Measurements from ENCODE around the gene BARX1. TPM values are rescaled to one million over a fixed set of nuclear protein-coding genes. Genes with fewer than 3 reads are reported as not detected.

The BARX1 gene, protein sequence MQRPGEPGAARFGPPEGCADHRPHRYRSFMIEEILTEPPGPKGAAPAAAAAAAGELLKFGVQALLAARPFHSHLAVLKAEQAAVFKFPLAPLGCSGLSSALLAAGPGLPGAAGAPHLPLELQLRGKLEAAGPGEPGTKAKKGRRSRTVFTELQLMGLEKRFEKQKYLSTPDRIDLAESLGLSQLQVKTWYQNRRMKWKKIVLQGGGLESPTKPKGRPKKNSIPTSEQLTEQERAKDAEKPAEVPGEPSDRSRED
- 0.31 TPM for polyA plus RNA-seq (2013, experiment 1 of 4)
- 0.48 TPM for polyA plus RNA-seq (2013, experiment 2 of 4)
- polyA plus RNA-seq (2013, experiment 3 of 4) = 0.64 TPM
- 0.69 TPM for polyA plus RNA-seq (2013, experiment 4 of 4)

DNA sequence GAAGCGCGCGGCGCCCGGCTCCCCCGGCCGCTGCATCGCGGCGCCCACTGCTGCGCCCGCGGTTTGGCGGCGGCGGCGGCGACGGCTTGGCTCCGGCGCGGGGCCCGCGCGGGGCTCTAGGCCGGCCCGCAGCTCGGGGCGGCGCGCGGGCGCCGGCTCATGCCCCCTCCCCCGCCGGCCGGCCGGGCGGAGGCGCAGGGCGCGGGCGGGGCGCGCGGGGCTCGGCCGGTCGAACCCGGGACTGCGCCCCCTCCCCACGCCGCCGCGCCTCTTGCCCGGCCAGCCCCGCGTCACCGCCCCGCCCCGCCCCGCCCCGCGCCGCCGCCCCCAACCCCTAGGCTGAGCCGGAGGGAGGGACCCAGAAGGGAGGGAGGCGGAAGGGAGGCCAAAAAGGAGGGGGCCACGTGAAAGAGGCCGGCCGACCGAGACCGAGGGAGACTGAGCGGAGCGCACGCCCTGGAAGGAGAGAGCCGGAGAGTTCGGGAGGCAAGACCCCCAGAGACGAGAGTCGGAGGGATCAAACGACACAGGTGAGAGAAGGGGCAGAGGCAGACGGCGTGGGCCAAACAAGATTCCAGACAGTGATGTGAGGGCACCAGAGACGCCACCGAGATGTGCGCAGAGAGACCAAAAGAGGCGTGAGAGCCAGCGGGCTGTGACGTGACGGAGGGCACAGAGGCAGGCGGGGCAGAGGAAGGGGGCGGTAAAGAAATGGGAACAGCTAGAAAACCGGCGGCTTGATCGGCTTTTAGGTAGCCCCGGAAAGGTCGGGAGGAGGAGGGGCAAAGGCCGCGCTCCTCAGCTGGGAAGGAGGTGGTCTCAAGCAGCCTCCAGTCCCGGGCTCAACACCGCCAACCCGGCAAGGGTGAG lies at the start of gene BARX1:
TSS of gene BARX1 (minus strand) at position 245 of the 870 bp plus-strand sequence. CDS start at position 36, 209 bp downstream.
- Histone ChIP-seq H3K27ac (ENCODE audit: insufficient read depth, low read depth, low read length, poor library complexity, severe bottlenecking) (no peak within 1 kb of the TSS), H3K27me3 (ENCODE audit: control insufficient read depth, insufficient read depth, low read length, poor library complexity, severe bottlenecking) (peaks cover 98% of the 10 kb centered on the region), H3K4me1 (ENCODE audit: control insufficient read depth, insufficient read depth, low read length) (peaks cover 20% of the 10 kb centered on the region), H3K36me3 (ENCODE audit: control insufficient read depth, insufficient read depth, low read length) (no peaks in the 10 kb centered on the region), H3K9me3 (ENCODE audit: control insufficient read depth, low read length) (no peaks in the 10 kb centered on the region), H3K4me3 (ENCODE audit: insufficient read depth, low read depth, low read length) (peak within 1 kb of the TSS; percentile 3)
- WGBS, 2 experiments = 1% methylated on average over 102 of the region's 102 CpGs

- Histone ChIP-seq H3K9me3 (ENCODE audit: control insufficient read depth, low read length) (no peaks in the 10 kb centered on the region), H3K27ac (ENCODE audit: insufficient read depth, low read depth, low read length, poor library complexity, severe bottlenecking) (no peak overlapping the region), H3K4me3 (ENCODE audit: insufficient read depth, low read depth, low read length) (no peak overlapping the region), H3K36me3 (ENCODE audit: control insufficient read depth, insufficient read depth, low read length) (no peaks in the 10 kb centered on the region), H3K27me3 (ENCODE audit: control insufficient read depth, insufficient read depth, low read length, poor library complexity, severe bottlenecking) (no peaks in the 10 kb centered on the region), H3K4me1 (ENCODE audit: control insufficient read depth, insufficient read depth, low read length) (no peaks in the 10 kb centered on the region)
- WGBS, 2 experiments = 28 to 30% methylated on average over 6 of the region's 6 CpGs
Observed at GRCh38 chr9:94002316-94003140, 47.4 kb upstream of the BARX1 start.

- no peaks in the 10 kb centered on the region for H3K9me3 ChIP-seq (ENCODE audit: control insufficient read depth, low read length)
- no peaks in the 10 kb centered on the region for H3K4me1 ChIP-seq (ENCODE audit: control insufficient read depth, insufficient read depth, low read length)
- no peak overlapping the region for H3K27ac ChIP-seq (ENCODE audit: insufficient read depth, low read depth, low read length, poor library complexity, severe bottlenecking)
- no peak overlapping the region for H3K4me3 ChIP-seq (ENCODE audit: insufficient read depth, low read depth, low read length)
- no peaks in the 10 kb centered on the region for H3K36me3 ChIP-seq (ENCODE audit: control insufficient read depth, insufficient read depth, low read length)
- no peaks in the 10 kb centered on the region for H3K27me3 ChIP-seq (ENCODE audit: control insufficient read depth, insufficient read depth, low read length, poor library complexity, severe bottlenecking)
Observed at GRCh38 chr9:93996863-93997262, 41.7 kb upstream of the BARX1 start.

GRCh38 chr9:93996367-93996766 lies 41.2 kb upstream of the BARX1 start:
- no peaks in the 10 kb centered on the region for H3K27me3 ChIP-seq (ENCODE audit: control insufficient read depth, insufficient read depth, low read length, poor library complexity, severe bottlenecking)
- H3K36me3 ChIP-seq (ENCODE audit: control insufficient read depth, insufficient read depth, low read length) = no peaks in the 10 kb centered on the region
- no peaks in the 10 kb centered on the region for H3K9me3 ChIP-seq (ENCODE audit: control insufficient read depth, low read length)
- WGBS, 2 experiments = 92 to 94% methylated on average over 3 of the region's 3 CpGs
- no peak overlapping the region for H3K4me3 ChIP-seq (ENCODE audit: insufficient read depth, low read depth, low read length)
- H3K4me1 ChIP-seq (ENCODE audit: control insufficient read depth, insufficient read depth, low read length) = no peaks in the 10 kb centered on the region
- no peak overlapping the region for H3K27ac ChIP-seq (ENCODE audit: insufficient read depth, low read depth, low read length, poor library complexity, severe bottlenecking)

GRCh38 chr9:93994545-93994944 lies 39.4 kb upstream of the BARX1 start:
- no CpG with 5 or more reads among the region's 1 CpG for WGBS, 2 experiments
- no peaks in the 10 kb centered on the region for H3K9me3 ChIP-seq (ENCODE audit: control insufficient read depth, low read length)

DNA sequence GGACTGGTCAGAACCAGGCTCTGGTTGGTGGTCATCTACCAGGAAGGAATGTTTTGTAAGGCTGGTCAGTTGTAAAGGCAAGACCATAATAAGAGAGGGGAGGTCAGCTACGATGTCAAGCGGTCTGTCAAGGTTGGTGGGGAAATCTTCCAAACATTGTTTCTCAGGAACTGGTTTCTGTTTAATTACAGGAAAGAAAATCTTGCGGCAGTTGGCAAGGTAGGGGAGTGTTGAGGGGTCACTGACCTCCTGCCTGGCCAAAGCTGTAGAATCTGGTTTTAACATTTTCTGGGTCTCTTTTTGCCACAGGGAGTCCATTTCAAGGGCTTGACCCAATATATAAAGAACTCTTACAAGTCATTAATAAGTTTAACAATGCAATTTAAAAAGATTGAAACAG lies 39.0 kb upstream of the BARX1 start:
- Histone ChIP-seq H3K27me3 (ENCODE audit: control insufficient read depth, insufficient read depth, low read length, poor library complexity, severe bottlenecking) (no peaks in the 10 kb centered on the region), H3K4me3 (ENCODE audit: insufficient read depth, low read depth, low read length) (no peak overlapping the region), H3K9me3 (ENCODE audit: control insufficient read depth, low read length) (no peaks in the 10 kb centered on the region), H3K27ac (ENCODE audit: insufficient read depth, low read depth, low read length, poor library complexity, severe bottlenecking) (no peak overlapping the region), H3K36me3 (ENCODE audit: control insufficient read depth, insufficient read depth, low read length) (no peaks in the 10 kb centered on the region), H3K4me1 (ENCODE audit: control insufficient read depth, insufficient read depth, low read length) (no peaks in the 10 kb centered on the region)
- 88 to 97% methylated on average over 3 of the region's 3 CpGs for WGBS, 2 experiments

More at GRCh38 chr9:93994545-93994944, 39.4 kb upstream of the BARX1 start:
- H3K27ac ChIP-seq (ENCODE audit: insufficient read depth, low read depth, low read length, poor library complexity, severe bottlenecking) = no peak overlapping the region
- H3K27me3 ChIP-seq (ENCODE audit: control insufficient read depth, insufficient read depth, low read length, poor library complexity, severe bottlenecking) = no peaks in the 10 kb centered on the region
- no peaks in the 10 kb centered on the region for H3K36me3 ChIP-seq (ENCODE audit: control insufficient read depth, insufficient read depth, low read length)
- no peaks in the 10 kb centered on the region for H3K4me1 ChIP-seq (ENCODE audit: control insufficient read depth, insufficient read depth, low read length)
- H3K4me3 ChIP-seq (ENCODE audit: insufficient read depth, low read depth, low read length) = no peak overlapping the region

DNA sequence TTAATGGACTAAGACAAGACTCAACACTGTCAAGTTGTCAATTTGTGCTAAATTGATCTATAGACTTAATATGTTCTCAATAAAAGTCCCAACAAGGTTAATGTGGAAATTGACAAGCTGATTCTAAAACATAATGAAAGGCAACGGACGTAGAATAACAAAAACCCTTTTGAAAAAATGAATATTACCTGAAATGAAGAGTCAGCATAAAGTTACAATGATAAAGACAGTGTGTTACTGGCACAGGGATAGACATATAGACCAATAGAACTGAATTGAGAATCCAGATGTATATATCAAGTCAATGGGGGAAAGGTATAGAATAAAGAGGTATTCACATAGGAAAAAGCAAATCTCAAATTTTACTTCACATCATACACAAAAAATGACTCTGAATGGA lies 37.7 kb upstream of the BARX1 start:
- no peaks in the 10 kb centered on the region for H3K27me3 ChIP-seq (ENCODE audit: control insufficient read depth, insufficient read depth, low read length, poor library complexity, severe bottlenecking)
- 96 to 100% methylated on average over 1 to 2 of the region's 2 CpGs for WGBS, 2 experiments

GRCh38 chr9:93990448-93990847 lies 35.3 kb upstream of the BARX1 start:
- H3K36me3 ChIP-seq (ENCODE audit: control insufficient read depth, insufficient read depth, low read length) = no peaks in the 10 kb centered on the region
- H3K27me3 ChIP-seq (ENCODE audit: control insufficient read depth, insufficient read depth, low read length, poor library complexity, severe bottlenecking) = no peaks in the 10 kb centered on the region
- no peak overlapping the region for H3K4me3 ChIP-seq (ENCODE audit: insufficient read depth, low read depth, low read length)
- no peaks in the 10 kb centered on the region for H3K9me3 ChIP-seq (ENCODE audit: control insufficient read depth, low read length)
- H3K4me1 ChIP-seq (ENCODE audit: control insufficient read depth, insufficient read depth, low read length) = no peaks in the 10 kb centered on the region
- H3K27ac ChIP-seq (ENCODE audit: insufficient read depth, low read depth, low read length, poor library complexity, severe bottlenecking) = no peak overlapping the region

More for the DNA sequence above, 37.7 kb upstream of the BARX1 start:
- Histone ChIP-seq H3K4me3 (ENCODE audit: insufficient read depth, low read depth, low read length) (no peak overlapping the region), H3K4me1 (ENCODE audit: control insufficient read depth, insufficient read depth, low read length) (no peaks in the 10 kb centered on the region), H3K9me3 (ENCODE audit: control insufficient read depth, low read length) (no peaks in the 10 kb centered on the region), H3K27ac (ENCODE audit: insufficient read depth, low read depth, low read length, poor library complexity, severe bottlenecking) (no peak overlapping the region), H3K36me3 (ENCODE audit: control insufficient read depth, insufficient read depth, low read length) (no peaks in the 10 kb centered on the region)

DNA sequence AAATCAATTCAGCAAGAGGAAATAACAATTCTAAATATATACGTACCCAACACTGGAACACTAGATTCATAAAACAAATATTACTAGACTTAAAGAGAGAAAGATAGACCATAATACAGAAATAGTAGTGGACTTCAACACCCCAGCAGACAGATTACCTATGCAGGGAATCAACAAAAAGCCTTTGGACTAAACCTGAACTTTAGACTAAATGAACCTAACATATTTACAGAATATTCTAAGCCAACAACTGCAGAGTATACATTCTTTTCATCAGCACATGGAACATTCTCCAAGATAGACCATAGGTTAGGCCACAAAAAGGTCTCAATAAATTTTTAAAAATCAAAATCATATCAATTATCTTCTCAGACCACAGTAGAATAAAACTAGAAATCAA lies 32.9 kb upstream of the BARX1 start:
- H3K36me3 ChIP-seq (ENCODE audit: control insufficient read depth, insufficient read depth, low read length) = no peaks in the 10 kb centered on the region
- no peak overlapping the region for H3K4me3 ChIP-seq (ENCODE audit: insufficient read depth, low read depth, low read length)
- H3K4me1 ChIP-seq (ENCODE audit: control insufficient read depth, insufficient read depth, low read length) = no peaks in the 10 kb centered on the region
- no peak overlapping the region for H3K27ac ChIP-seq (ENCODE audit: insufficient read depth, low read depth, low read length, poor library complexity, severe bottlenecking)
- 89% methylated on average over 1 of the region's 1 CpG; no CpG with 5 or more reads in 1 of the 2 experiments for WGBS, 2 experiments
- H3K27me3 ChIP-seq (ENCODE audit: control insufficient read depth, insufficient read depth, low read length, poor library complexity, severe bottlenecking) = no peaks in the 10 kb centered on the region
- no peaks in the 10 kb centered on the region for H3K9me3 ChIP-seq (ENCODE audit: control insufficient read depth, low read length)

DNA sequence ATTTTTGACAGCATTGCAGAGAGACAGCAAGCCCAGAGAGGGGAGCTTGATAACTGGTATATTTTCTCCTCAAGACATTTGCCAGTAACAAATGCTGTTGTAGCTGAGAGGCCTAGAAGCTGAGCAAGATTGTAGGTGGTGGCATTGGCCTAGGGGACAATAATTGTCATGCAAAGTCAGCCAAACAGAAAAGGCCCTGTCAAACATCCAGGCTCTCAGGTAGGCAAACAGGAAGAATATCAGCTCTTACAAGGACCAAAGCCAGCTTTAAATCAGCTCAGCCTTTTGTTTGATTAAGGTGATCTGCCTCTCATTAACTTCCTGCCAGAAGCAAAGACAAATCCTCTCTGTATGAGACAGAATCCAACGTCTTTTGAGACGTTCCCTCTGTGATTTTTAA lies 29.7 kb upstream of the BARX1 start:
- Histone ChIP-seq H3K4me3 (ENCODE audit: insufficient read depth, low read depth, low read length) (no peak overlapping the region), H3K27ac (ENCODE audit: insufficient read depth, low read depth, low read length, poor library complexity, severe bottlenecking) (no peak overlapping the region), H3K27me3 (ENCODE audit: control insufficient read depth, insufficient read depth, low read length, poor library complexity, severe bottlenecking) (no peaks in the 10 kb centered on the region), H3K9me3 (ENCODE audit: control insufficient read depth, low read length) (no peaks in the 10 kb centered on the region), H3K4me1 (ENCODE audit: control insufficient read depth, insufficient read depth, low read length) (no peaks in the 10 kb centered on the region), H3K36me3 (ENCODE audit: control insufficient read depth, insufficient read depth, low read length) (no peaks in the 10 kb centered on the region)
- 9 to 15% methylated on average over 2 of the region's 2 CpGs for WGBS, 2 experiments
